ENCODE results near the gene IL34. TPM values are rescaled to one million over a fixed set of nuclear protein-coding genes. Genes with fewer than 3 reads are reported as not detected.

Gene IL34
- total and polyA plus RNA-seq, 2 experiments from 2014 or later, result not detected

GRCh38 chr16:70608521-70608920, 37.8 kb upstream of the IL34 start:
- 77 to 78% methylated on average over 6 to 7 of the region's 7 CpGs for whole genome bisulfite sequencing, 2 experiments (ENCODE audit: low coverage in 1 of 2, low lambda C conversion rate in 2 of 2, missing lambda C conversion rate in 2 of 2)
- DNase-seq, result no peak
- Histone ChIP-seq H3K27me3 (replicated peaks; ENCODE audit: insufficient read depth) (0 out of 2 replicates have a peak, but pooled peaks cover 6% of the 10 kb centered on the region), H3K36me3 (ENCODE audit: low read depth) (no peaks in the 10 kb centered on the region), H4K20me1 (ENCODE audit: insufficient read depth) (no peaks in the 10 kb centered on the region), H3K4me3 (no peak overlapping the region), H2AFZ (no peak overlapping the region), H3K4me1 (ENCODE audit: insufficient read depth) (no peaks in the 10 kb centered on the region), H3K4me2 (ENCODE audit: unreplicated experiment) (no peak overlapping the region), H3F3A (ENCODE audit: insufficient read depth) (no peaks in the 10 kb centered on the region), H3K27ac (no peak overlapping the region), H3K9ac (no peak overlapping the region), H3K9me2 (ENCODE audit: insufficient read depth) (no peaks in the 10 kb centered on the region), H3K79me2 (ENCODE audit: insufficient read depth) (no peaks in the 10 kb centered on the region), H3K9me3 (ENCODE audit: low read depth) (no peaks in the 10 kb centered on the region)
- in situ Hi-C loops (cut with MboI), result no loop called here
- TF ChIP-seq EZH2phosphoT487 (IDR thresholded peaks at IDR 0.05; ENCODE audit: insufficient read depth, low read depth), result no peak
- no peak for TF ChIP-seq EZH2 (IDR thresholded peaks at IDR 0.05; ENCODE audit: insufficient read depth, poor library complexity, severe bottlenecking)

- Histone ChIP-seq H3K4me2 (ENCODE audit: unreplicated experiment) (no peak overlapping the region), H3K9me3 (ENCODE audit: low read depth) (no peaks in the 10 kb centered on the region), H3K4me1 (ENCODE audit: insufficient read depth) (no peaks in the 10 kb centered on the region), H3K79me2 (ENCODE audit: insufficient read depth) (no peaks in the 10 kb centered on the region), H3K9me2 (ENCODE audit: insufficient read depth) (no peaks in the 10 kb centered on the region), H3K4me3 (no peak overlapping the region), H2AFZ (no peak overlapping the region), H3F3A (ENCODE audit: insufficient read depth) (no peaks in the 10 kb centered on the region), H3K36me3 (ENCODE audit: low read depth) (no peaks in the 10 kb centered on the region), H4K20me1 (ENCODE audit: insufficient read depth) (no peaks in the 10 kb centered on the region), H3K27ac (no peak overlapping the region), H3K27me3 (replicated peaks; ENCODE audit: insufficient read depth) (0 out of 2 replicates have a peak, but pooled peaks cover 6% of the 10 kb centered on the region), H3K9ac (no peak overlapping the region)
- in situ Hi-C loops (cut with MboI), result no loop called here
- TF ChIP-seq EZH2phosphoT487 (IDR thresholded peaks at IDR 0.05; ENCODE audit: insufficient read depth, low read depth), result no peak
- TF ChIP-seq EZH2 (IDR thresholded peaks at IDR 0.05; ENCODE audit: insufficient read depth, poor library complexity, severe bottlenecking), result no peak
- DNase-seq, result no peak
- 80 to 81% methylated on average over 18 of the region's 18 CpGs for WGBS, 2 experiments (ENCODE audit: low coverage in 1 of 2, low lambda C conversion rate in 2 of 2, missing lambda C conversion rate in 2 of 2)
Measured at GRCh38 chr16:70610273-70611223, 35.8 kb upstream of the IL34 start.

GRCh38 chr16:70611224-70611598, 35.1 kb upstream of the IL34 start:
- Histone ChIP-seq H3F3A (ENCODE audit: insufficient read depth) (no peaks in the 10 kb centered on the region), H3K9me3 (ENCODE audit: low read depth) (no peaks in the 10 kb centered on the region), H3K27me3 (replicated peaks; ENCODE audit: insufficient read depth) (0 out of 2 replicates have a peak, but pooled peaks cover 6% of the 10 kb centered on the region), H3K27ac (no peak overlapping the region), H3K79me2 (ENCODE audit: insufficient read depth) (no peaks in the 10 kb centered on the region), H3K36me3 (ENCODE audit: low read depth) (no peaks in the 10 kb centered on the region), H4K20me1 (ENCODE audit: insufficient read depth) (no peaks in the 10 kb centered on the region), H3K4me1 (ENCODE audit: insufficient read depth) (no peaks in the 10 kb centered on the region), H3K9ac (no peak overlapping the region), H3K4me3 (no peak overlapping the region), H2AFZ (no peak overlapping the region), H3K4me2 (ENCODE audit: unreplicated experiment) (no peak overlapping the region), H3K9me2 (ENCODE audit: insufficient read depth) (no peaks in the 10 kb centered on the region)
- DNase-seq, result no peak
- in situ Hi-C loops (cut with MboI), result no loop called here
- WGBS, 2 experiments (ENCODE audit: low coverage in 1 of 2, low lambda C conversion rate in 2 of 2, missing lambda C conversion rate in 2 of 2), result 91 to 93% methylated on average over 5 of the region's 5 CpGs
- no peak for TF ChIP-seq EZH2phosphoT487 (IDR thresholded peaks at IDR 0.05; ENCODE audit: insufficient read depth, low read depth)
- no peak for TF ChIP-seq EZH2 (IDR thresholded peaks at IDR 0.05; ENCODE audit: insufficient read depth, poor library complexity, severe bottlenecking)

- H3K4me2 ChIP-seq (ENCODE audit: unreplicated experiment), result no peak overlapping the region
- H3K79me2 ChIP-seq (ENCODE audit: insufficient read depth), result no peaks in the 10 kb centered on the region
- in situ Hi-C loops (cut with MboI), result no loop called here
- H3K9me2 ChIP-seq (ENCODE audit: insufficient read depth), result no peaks in the 10 kb centered on the region
- no peak overlapping the region for H3K27ac ChIP-seq
- H3K9ac ChIP-seq, result no peak overlapping the region
- H3K27me3 ChIP-seq (replicated peaks; ENCODE audit: insufficient read depth), result 0 out of 2 replicates have a peak, but pooled peaks cover 6% of the 10 kb centered on the region
- no peaks in the 10 kb centered on the region for H3K4me1 ChIP-seq (ENCODE audit: insufficient read depth)
- DNase-seq, result no peak
- 62 to 67% methylated on average over 4 of the region's 4 CpGs for WGBS, 2 experiments (ENCODE audit: low coverage in 1 of 2, low lambda C conversion rate in 2 of 2, missing lambda C conversion rate in 2 of 2)
- no peaks in the 10 kb centered on the region for H3F3A ChIP-seq (ENCODE audit: insufficient read depth)
- H2AFZ ChIP-seq, result no peak overlapping the region
- TF ChIP-seq EZH2phosphoT487 (IDR thresholded peaks at IDR 0.05; ENCODE audit: insufficient read depth, low read depth) (no peak), EZH2 (IDR thresholded peaks at IDR 0.05; ENCODE audit: insufficient read depth, poor library complexity, severe bottlenecking) (no peak)
- H4K20me1 ChIP-seq (ENCODE audit: insufficient read depth), result no peaks in the 10 kb centered on the region
- H3K4me3 ChIP-seq, result no peak overlapping the region
- H3K36me3 ChIP-seq (ENCODE audit: low read depth), result no peaks in the 10 kb centered on the region
- no peaks in the 10 kb centered on the region for H3K9me3 ChIP-seq (ENCODE audit: low read depth)
Measured at GRCh38 chr16:70611785-70612303, 34.5 kb upstream of the IL34 start.
